ENCODE results near the gene PPP1R12C.
"Not testable (repeated sequence)": the region's sequence is repeated elsewhere in the genome, so short reads cannot be mapped to it uniquely, and the experiment has no call there.

PPP1R12C gene

DNA sequence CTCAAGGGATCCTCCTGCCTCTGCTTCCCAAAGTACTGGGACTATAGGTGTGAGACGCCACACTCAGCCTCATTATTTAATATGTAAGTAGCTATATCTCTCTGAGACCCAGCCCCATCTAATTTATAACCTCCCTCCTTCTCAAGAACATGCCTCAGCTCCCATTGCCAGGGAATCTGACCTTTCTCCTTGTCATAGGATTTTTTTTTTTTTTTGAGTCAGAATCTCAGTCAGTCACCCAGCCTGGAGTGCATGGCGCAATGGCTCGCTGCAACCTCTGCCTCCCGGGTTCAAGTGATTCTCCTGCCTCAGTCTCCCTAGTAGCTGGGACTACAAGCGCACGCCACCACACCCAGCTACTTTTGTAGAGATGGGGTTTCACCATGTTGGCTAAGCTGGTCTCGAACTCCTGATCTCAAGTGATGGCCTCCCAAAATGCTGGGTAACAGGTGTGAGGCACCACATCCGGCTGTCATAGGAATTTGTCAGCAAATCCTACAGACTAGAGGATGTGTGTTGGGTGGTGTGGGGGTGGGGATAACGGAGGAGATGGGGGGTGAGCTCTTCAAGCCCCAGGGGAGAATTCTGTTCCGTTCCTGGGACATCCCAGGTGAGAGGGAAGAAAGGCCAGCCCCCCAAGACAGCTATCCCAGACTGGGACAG lies 46.8 kb downstream of the PPP1R12C start:
- DNase-seq = no peak

DNA sequence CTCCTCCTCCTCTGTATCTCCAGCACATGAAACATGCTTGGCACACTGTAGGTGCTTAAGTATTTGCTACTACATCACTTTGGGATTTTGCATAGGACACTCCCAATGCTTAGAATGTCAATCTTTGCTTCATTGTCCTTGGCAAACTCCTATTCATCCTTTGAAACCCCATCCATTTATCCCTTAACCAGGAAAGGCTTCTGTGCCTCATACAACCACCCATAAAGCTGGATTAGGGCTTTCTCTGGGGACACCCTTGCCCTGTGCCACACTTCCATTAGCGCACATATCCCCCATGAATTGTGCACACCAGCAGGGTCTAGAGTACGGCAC lies 47.6 kb downstream of the PPP1R12C start:
- no peak for DNase-seq

DNA sequence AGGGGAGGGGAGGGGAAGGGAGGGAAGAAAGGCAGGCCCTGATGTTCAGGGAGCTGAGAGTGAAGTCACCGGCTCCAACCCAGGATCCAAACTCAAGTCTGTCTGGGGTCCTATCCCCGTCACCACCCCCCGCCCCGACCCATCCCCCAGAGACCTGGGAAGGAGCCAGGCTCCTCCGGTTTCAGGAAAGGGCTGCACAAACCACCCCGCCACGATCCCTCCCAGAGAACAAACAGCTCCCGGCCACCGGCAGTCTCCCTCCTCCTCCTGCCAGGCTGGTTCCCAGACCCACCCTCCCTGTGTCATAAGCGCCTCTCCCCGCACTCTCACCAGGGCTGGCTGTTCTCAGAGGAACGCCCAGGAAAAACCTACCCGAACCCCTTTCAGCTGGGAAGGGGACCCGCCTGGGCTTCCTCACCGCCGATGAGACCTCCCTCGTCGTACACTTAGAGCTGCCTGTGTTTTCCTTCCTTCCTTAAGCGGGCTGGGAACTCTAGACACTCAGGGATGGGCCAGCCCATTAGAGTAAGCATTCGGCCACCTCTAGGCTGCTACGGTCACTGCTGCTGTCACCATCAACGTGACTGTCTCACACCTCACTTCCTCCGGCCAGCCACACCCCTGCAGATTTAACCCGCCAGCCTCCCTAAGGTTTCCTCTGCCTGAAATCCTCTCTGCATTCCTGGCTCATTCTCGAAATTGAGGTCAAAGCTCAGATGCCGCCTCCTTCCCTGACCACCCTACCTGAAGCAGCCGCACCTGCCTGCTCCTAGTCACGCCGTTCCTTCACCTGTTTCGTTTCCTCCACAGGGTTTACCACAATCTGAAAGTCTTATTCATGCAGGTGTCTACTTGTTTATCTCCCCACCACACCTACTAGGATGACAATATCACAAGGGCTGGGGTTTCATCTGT lies 48.2 kb downstream of the PPP1R12C start:
- no peak for DNase-seq

DNA sequence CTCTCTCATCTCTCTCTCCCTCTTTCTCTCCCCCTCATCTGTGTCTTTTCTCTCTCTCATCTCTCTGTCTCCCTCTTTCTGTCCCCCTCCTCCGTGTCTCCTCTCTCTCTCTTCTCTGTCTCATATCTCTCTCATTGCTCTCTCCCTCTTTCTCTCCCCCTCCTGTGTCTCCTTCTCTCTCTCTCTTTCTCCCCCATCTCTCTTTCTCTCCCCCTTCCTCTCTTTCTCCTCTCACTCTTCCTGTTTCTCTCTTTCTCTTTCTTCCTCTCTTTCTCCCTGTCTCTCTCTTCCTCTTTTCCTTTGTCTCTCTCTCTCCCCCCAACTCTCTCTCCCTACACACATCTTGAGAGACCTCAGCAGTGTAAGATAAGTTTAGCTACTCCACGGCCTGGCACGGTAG lies 49.6 kb downstream of the PPP1R12C start:
- no peak for DNase-seq

DNA sequence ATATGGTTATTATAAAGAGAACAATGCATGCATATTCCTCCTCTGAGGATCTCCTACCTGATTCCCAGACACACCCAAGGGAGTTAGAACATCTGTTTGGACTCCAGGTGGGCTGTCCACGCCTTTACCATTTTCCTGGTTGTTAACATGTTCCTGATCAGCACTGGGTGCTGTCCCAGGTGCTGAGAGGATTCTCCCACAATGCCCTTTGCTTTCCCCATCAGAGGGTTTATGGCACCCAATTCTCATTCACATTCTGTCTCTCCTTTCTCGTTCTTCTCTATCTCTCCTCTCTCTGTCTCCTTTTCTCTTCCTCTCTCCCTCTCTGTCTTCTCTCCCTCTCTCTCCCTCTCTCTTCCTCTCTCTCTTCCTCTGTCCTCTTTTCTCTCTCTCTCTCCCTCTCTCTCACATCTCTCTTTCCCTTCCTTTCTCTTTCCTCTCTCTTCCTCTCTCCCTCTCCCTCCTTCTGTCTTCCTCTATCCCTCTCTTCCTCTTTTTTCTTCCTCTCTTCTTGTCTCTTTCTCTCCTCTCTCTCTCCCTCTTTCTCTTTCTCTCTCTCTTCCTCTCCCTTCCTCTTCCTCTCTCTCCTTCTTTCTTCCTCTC lies 51.2 kb downstream of the PPP1R12C start:
- no peak for DNase-seq

DNA sequence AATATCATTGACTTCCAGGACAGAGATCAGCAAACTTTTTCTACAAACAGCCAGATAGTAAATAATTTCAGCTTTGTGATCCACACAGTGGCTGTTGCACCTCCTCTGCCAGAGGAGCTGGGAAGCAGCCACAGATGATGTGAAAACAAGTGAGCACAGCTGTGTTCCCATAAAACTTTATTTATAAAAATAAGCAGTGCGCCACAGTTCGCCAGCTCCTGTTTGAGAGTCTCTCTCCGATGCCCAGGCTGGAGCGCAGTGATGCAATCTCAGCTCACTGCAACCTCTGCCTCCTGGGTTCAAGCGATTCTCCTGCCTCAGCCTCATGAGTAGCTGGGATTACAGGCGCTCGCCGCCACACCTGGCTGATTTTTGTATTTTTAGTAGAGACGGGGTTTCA lies 51.9 kb downstream of the PPP1R12C start:
- DNase-seq = not testable (repeated sequence)

DNA sequence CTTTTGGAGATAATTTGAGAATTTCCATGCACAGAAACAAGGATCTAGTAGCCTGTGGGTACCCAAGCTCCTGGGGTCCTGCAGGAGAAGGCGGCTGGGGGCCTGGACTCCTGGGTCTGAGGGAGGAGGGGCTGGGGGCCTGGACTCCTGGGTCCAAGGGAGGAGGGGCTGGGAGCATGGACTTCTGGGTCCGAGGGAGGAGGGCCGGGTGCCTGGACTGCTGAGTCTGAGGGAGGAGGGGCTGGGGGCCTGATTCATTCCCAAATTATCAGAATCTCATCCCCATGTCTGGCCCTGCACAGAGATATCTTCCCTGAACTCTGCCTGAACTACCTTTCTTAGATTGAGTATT lies 54.0 kb downstream of the PPP1R12C start:
- no peak for DNase-seq

DNA sequence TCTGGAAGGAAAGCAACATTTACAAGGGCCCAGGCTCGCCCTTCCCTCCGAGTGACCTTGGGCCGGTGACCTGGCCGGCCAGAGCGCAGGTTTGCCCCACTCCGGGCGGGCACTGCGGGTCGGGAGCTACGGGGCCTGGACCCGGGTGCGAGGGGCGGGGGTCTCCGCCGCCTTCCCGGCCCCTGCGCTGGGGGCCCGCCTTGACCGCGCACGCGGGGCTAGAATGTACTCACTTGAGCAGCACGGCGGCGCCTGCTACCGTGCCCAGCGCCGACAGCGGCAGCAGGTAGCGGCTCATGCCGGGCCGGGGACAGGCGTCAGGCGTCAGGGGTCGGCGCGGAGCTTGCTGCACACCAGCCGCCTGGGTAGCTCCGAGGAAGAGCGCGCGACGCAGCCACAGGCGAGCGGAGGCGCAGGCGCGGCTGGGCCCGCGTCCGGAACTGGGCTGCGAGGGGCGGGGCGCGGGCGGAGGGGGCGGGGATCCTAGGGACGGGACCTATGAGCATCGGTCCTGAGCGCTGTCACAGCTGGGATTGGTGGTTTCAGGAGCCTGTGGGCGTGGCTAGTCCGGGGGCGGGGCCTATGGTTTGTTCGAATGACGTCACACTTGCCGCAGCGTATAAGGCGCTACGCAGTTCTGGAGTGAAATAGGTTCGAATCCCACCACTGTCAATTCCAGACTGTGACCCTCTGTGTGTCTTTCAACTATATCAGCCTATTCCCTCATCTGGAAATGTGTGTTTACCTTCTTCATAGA lies 54.5 kb downstream of the PPP1R12C start, which contains the start of gene RDH13:
TSS of gene RDH13 (minus strand) at position 414 of the 757 bp plus-strand sequence. CDS start at position 298, 116 bp downstream.
- DNase-seq = peak; percentile 99

DNA sequence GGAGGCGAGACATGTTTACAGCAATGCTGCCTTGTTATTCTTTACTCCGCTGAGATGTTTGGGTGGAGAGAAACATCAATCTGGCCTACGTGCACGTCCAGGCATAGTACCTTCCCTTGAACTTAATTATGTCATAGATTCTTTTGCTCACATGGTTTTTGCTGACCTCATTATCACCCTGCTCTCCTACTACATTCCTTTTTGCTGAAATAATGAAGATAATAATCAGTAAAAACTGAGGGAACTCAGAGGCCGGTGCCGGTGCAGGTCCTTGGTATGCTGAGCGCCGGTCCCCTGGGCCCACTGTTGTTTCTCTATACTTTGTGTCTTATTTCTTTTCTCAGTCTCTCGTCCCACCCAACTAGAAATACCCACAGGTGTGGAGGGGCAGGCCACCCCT lies 57.1 kb downstream of the PPP1R12C start:
- not testable (repeated sequence) for DNase-seq

DNA sequence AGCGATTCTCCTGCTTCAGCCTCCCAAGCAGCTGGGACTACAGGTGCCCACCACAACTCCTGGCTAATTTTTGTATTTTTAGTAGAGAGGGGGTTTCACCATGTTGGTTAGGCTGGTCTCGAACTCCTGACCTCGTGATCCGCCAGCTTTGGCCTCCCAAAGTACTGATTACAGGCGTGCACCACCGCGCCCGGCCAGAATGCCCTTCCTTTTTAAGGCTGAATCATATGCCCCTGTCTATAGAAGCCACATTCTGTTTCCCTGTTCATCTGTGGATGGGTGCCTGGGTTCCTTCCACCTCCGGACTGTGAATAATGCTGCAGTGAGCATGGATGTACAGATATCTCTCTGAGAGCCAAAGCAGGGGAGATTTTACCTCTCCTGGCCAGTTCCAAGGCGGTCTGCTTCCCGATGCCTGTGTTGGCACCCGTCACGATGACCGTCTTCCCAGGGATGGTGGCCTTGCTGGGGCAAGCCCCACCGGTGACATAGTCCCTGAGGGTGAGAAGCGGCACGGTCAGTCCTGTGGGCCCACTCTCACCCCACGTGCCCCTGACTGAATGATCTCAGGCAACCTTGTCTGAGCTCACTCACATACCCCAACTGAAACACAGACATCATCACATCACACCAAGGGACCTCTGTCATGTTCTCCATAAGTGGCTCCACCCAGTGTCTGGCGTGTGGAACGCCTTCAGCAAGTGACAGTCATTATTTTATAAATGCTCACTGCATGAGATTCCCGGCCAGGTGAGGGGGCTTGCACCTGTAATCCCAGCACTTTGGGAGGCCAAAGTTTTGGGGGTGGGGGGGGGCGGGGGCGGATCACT lies 58.4 kb downstream of the PPP1R12C start:
- no peak for DNase-seq

DNA sequence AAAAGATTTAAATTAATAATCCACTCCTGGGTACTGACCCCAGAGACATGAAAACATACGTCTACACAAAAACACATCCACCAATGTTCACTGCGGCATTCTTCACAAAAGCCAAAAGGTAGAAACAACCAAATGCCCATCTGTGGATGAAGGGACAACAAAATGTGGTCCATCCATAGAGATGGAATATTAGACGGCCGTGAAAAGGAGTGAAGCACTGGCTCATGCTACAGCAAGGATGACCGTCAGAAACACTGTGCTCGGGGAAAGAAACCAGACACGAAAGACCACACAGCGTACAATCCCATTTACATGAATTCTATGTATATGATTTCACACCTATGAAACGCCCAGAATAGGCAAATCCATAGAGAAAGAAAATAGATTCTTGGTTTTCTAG lies 60.6 kb downstream of the PPP1R12C start:
- DNase-seq = no peak

DNA sequence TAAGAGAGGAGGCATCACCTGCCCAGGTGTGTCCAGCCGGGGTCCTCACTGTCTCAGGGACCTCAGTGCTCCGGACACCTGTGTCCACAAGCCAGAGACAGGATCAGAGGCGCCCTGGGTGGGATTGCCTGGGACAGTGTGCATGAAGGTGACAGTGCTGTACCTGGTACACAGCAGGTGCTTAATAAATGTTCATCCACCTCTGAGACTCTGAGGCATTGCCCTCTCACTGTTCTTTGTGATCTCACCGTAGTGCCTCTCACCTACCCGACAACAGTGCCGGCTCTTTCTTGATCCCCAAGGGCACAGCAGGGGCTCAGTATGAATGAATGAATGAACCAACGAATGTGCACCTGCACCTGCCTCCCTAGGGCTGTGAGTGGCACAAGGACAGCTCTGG lies 63.7 kb downstream of the PPP1R12C start:
- DNase-seq = no peak

DNA sequence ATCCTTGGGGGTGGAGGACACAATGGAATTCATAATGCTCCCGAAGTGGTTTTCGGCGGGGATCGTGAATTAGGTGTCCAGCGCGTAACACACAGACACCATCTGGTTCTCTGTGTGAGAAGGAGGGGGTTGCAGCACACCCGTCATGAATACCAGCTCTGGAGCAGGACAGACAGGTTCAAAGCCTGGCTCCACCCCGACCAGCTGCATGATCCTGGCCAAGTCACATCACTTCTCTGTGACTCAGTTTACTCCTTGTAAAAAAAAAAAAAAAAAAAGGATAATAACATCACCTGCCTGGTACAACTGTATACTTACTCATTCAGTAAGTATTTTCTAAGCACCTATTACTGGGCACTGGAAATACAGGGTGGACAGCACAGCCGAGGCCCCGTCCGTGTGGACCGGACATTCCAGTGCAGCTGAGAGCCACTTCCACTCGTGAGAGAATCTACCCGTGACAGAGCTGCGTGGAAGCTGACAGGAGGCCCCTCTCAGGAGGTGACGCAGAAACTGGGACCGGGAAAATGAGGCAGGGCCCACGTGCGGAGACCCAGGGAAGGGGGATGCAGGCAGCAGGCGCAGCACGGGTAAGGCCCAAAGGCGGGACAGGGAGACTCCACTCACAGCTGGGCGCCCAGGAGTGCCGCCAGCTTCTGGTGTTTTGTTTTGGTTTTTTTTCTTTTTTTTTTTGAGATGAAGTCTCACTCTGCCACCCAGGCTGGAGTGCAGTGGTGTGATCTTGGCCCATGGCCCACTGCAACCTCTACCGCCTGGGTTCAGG lies 66.5 kb downstream of the PPP1R12C start:
- DNase-seq = no peak

DNA sequence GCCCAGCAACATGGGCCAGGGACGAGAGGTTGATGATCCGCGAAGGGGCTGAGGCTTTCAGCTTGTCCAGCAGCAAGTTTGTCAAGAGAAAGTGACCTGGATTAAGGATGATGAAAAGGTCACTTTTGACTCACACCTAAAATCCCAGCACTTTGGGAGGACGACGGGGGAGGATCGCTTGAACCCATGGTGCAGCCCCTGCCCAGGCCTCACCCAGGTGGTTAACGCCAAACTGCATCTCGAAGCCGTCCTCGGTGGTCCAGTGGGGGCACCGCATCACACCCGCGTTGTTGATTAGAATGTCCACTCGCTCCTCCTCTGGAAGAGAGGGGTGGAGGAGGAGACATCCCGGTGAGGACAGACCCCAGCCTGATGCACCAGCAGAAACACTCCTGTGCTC lies 69.0 kb downstream of the PPP1R12C start:
- DNase-seq = no peak

DNA sequence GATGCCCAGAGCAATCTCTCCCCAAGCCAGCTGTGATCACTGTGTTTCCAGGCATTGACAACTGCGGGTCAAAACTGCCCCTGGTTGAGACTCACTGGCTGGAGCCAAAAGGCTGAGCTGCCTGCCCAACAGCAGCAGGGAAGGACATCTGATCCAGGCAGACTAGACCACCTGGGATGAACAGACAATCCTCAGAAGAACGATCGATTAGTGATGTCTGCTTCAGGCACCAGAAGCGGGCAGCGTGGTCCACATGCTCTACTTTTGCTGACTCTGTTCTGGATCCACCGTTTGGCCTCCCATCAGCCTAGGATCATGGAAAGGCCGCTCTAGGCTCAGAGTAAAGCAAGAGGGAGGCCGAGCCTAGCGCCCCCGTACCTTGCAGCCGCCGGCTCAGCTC lies 69.5 kb downstream of the PPP1R12C start:
- no peak for DNase-seq

DNA sequence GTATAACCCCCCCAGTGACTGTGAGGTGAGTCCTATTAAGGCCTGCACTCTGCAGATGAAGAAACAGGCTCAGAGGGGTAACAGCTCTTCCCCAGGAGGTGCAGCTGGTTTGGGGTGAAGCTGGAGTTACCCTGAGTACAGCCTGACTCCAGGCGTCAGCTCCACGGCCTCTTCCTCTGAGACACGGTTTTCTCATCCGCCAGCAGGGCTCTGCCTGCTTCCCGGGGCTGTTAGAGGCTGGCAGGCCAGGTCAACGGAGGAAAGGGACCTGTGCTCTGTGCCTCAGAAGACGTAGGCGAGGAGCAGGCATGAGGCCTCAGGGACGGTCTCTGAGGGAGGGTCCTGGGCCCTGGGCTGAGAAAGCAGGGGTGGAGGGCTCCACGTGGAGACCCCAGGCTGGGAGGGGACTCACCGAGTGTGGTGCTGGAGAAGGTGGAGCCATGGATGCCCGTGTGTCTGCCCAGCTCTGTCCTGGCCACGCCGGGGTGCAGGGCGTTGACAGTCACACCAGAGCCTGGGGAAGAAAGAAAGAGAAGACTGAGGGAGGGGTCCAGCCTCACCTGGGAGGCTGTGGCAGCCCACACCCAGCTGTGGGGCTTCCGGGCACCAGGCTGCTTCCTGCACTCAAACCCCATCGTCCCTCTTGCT lies 70.3 kb downstream of the PPP1R12C start:
- DNase-seq = no peak

DNA sequence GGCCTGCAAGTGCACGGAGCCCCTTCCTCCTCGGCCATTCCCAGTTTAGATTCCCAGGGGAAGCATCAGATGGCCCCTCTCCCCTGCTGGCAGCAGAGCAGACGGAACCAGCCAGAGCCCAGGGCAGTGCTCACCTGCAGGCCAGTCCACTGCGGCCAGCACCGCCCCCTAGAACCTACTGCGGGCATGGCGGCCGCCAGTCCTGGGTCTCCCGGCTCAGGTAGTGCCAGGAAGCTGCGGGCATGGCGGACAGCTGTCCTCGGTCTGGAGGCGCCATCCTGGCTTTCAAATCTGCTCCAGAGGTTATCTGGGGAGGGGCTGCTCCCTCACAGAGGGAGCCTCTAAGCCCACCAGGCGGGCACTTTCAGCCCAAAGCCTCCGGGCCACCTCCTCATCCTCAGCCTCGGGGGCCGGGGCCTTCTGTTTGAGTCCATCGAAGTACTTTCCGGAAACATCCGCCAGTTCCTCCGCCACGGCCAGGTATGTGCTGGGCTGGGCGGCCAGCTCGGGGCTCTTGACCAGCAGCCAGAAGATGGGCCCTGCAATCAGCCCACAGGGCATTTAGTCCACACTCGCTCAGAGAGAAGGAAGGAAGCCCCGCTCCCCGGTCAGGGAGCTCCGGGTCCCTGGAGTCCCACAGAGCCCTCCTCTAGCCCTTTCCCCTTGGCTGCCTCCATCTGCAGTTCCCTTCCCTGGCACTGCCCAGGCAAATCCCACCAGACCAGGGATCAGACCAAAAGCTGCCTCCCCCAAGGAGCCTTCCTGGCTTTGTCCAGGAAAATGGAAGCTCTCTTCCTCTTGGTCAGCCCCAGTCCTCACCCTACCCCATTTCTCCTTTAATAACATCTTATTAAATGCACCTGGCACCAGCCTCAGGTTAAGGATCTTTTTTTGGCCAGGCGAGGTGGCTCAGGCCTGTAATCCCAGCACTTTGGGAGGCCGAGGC lies 72.4 kb downstream of the PPP1R12C start:
- DNase-seq = no peak

DNA sequence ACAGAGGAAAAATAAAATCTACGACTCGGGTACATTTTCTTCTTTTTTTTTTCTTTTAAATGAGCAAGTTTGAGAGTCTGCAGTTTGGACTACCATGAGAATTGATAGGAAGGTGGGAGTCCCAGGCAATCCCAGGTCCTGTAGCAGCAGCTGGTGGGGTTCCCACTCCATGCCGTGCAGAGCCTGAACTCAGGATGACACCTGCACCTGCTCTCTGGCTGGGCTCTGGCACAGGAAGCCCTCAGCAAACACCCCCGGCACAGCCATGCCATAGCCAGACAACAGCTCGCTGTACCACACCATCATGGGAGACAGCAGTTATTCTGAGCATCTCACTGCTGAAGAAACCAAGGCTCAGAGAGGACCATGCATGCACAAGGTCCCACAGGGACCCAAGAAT lies 73.2 kb downstream of the PPP1R12C start:
- no peak for DNase-seq

DNA sequence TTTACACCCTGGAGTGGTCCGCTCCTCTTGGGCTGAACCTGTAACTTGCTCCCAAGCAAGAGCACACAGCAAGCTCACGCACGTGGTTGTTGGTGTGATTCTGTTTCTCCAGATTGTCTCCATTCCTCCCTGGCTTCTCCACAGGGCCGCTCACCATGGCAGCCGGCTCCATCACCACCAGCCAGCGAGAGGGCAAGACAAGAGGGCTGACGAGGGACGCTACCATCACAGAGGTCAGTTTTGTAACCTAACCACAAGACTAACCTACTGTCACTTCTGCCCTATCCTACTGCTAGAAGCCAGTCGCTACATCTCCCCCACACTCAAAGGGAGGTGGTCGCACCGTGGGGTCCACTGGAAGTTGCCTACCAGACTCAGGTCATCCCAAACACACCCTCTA lies 74.7 kb downstream of the PPP1R12C start:
- no peak for DNase-seq

DNA sequence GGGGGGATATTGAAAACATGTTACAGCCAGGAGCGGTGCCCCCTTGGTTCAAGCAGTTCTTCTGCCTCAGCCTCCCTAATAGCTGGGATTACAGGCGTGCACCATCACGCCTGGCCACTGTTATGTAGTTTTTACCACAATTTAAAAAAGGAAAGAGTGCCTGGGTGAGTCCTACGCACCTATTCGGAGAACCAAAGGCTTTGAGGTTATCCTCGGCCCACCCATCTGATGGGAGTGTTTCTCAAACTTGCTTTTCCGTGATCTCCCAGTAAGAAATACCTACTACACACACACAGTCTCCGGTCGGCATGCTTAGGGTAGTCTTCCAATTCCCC lies 75.1 kb downstream of the PPP1R12C start:
- no peak for DNase-seq
